H9 (cell line): ENCODE results near the gene MBTD1. TPM values are rescaled to one million over a fixed set of nuclear protein-coding genes. Genes with fewer than 3 reads are reported as not detected.

Experiments
- DNase-seq: peaks from one replicate; pipeline ENCODE4 v3.0.0-alpha.2; 2017
- H2AFZ ChIP-seq: one replicate; pipeline ENCODE4 v1.6.1; 2013; ENCODE audit warnings: mild to moderate bottlenecking, low read length, control low read depth, moderate library complexity
- H2AK5ac ChIP-seq: 2 replicates; pipeline ENCODE4 v1.6.1; 2013; ENCODE audit warnings: low read length, control low read depth, mixed read lengths; ENCODE audit not compliant: insufficient read length
- H2BK120ac ChIP-seq: one replicate; pipeline ENCODE4 v1.6.1; 2013; ENCODE audit warnings: low read depth, mild to moderate bottlenecking, low read length, control low read depth, inconsistent platforms; ENCODE audit not compliant: poor library complexity, severe bottlenecking
- H2BK12ac ChIP-seq: 2 replicates; pipeline ENCODE4 v1.6.1; 2013; ENCODE audit warnings: low read length, control low read depth, mixed read lengths, low read depth; ENCODE audit not compliant: insufficient read length
- H2BK15ac ChIP-seq: 2 replicates; pipeline ENCODE4 v1.6.1; 2013; ENCODE audit warnings: low read depth, low read length, control low read depth
- H2BK20ac ChIP-seq: one replicate; pipeline ENCODE4 v1.6.1; 2013; ENCODE audit warnings: low read depth, mild to moderate bottlenecking, low read length, control low read depth, inconsistent platforms; ENCODE audit not compliant: poor library complexity, severe bottlenecking
- H2BK5ac ChIP-seq: 2 replicates; pipeline ENCODE4 v1.6.1; 2013; ENCODE audit warnings: low read length, control low read depth, mixed read lengths; ENCODE audit not compliant: insufficient read length
- H3K14ac ChIP-seq: 2 replicates; pipeline ENCODE4 v1.6.1; 2013; ENCODE audit warnings: low read length, control low read depth; ENCODE audit not compliant: insufficient read depth
- H3K18ac ChIP-seq: 2 replicates; pipeline ENCODE4 v1.6.1; 2013; ENCODE audit warnings: low read depth, mild to moderate bottlenecking, mixed read lengths, low read length, control low read depth; ENCODE audit not compliant: insufficient read length
- H3K23ac ChIP-seq: 2 replicates; pipeline ENCODE4 v1.6.1; 2013; ENCODE audit warnings: low read length, control low read depth, mixed read lengths, low read depth; ENCODE audit not compliant: insufficient read length
- H3K23me2 ChIP-seq: 2 replicates; pipeline ENCODE4 v1.6.1; 2013; ENCODE audit warnings: low read depth, mild to moderate bottlenecking, mixed read lengths, low read length, control low read depth; ENCODE audit not compliant: insufficient read length, poor library complexity, severe bottlenecking
- H3K27ac ChIP-seq: 2 replicates; pipeline ENCODE4 v1.5.1; 2013; ENCODE audit warnings: low read length, control low read depth, mixed read lengths, low read depth; ENCODE audit not compliant: insufficient read length
- H3K27me3 ChIP-seq: 2 replicates; pipeline ENCODE4 v1.6.1; 2013; ENCODE audit warnings: low read length, control low read depth, inconsistent platforms; ENCODE audit not compliant: insufficient read depth
- H3K4ac ChIP-seq: 2 replicates; pipeline ENCODE4 v1.6.1; 2013; ENCODE audit warnings: low read depth, mild to moderate bottlenecking, control low read depth, inconsistent platforms, low read length, moderate library complexity
- H3K4me1 ChIP-seq: 2 replicates; pipeline ENCODE4 v1.6.1; 2013; ENCODE audit warnings: low read length, control low read depth, inconsistent platforms; ENCODE audit not compliant: insufficient read depth
- H3K4me2 ChIP-seq: 2 replicates; pipeline ENCODE4 v1.6.1; 2013; ENCODE audit warnings: low read length, control low read depth, mixed read lengths; ENCODE audit not compliant: insufficient read length, insufficient read depth
- H3K56ac ChIP-seq: 2 replicates; pipeline ENCODE4 v1.6.1; 2013; ENCODE audit warnings: low read depth, mild to moderate bottlenecking, mixed read lengths, low read length, control low read depth; ENCODE audit not compliant: insufficient read length
- H3K79me1 ChIP-seq: 2 replicates; pipeline ENCODE4 v1.6.1; 2013; ENCODE audit warnings: low read depth, mild to moderate bottlenecking, moderate library complexity, low read length, control low read depth, inconsistent platforms; ENCODE audit not compliant: insufficient read depth, poor library complexity, severe bottlenecking
- H3K79me2 ChIP-seq: 2 replicates; pipeline ENCODE4 v1.6.1; 2013; ENCODE audit warnings: low read length, control low read depth, inconsistent platforms; ENCODE audit not compliant: insufficient read depth
- H3K9ac ChIP-seq: 2 replicates; pipeline ENCODE4 v1.6.1; 2013; ENCODE audit warnings: low read length, control low read depth, mixed read lengths; ENCODE audit not compliant: insufficient read length; ENCODE audit errors: extremely low read depth
- H3K9me3 ChIP-seq: one replicate; pipeline ENCODE4 v1.6.1; 2013; ENCODE audit warnings: low read depth, low read length, inconsistent platforms; ENCODE audit not compliant: control insufficient read depth
- H3T11ph ChIP-seq: one replicate; pipeline ENCODE4 v1.6.1; 2013; ENCODE audit warnings: mild to moderate bottlenecking, low read length, control low read depth, inconsistent platforms
- H4K20me1 ChIP-seq: one replicate; pipeline ENCODE4 v1.6.1; 2013; ENCODE audit not compliant: control insufficient read depth, insufficient read length, insufficient read depth
- H4K5ac ChIP-seq: 2 replicates; pipeline ENCODE4 v1.6.1; 2013; ENCODE audit warnings: low read depth, mild to moderate bottlenecking, mixed read lengths, low read length, control low read depth; ENCODE audit not compliant: insufficient read length
- H4K8ac ChIP-seq: replicated peaks from 2 replicates; pipeline ENCODE4 v1.6.1; 2013; ENCODE audit warnings: low read length, control low read depth, mixed read lengths, low read depth; ENCODE audit not compliant: insufficient read length
- H4K91ac ChIP-seq: 2 replicates; pipeline ENCODE4 v1.6.1; 2013; ENCODE audit warnings: low read depth, mild to moderate bottlenecking, moderate library complexity, mixed read lengths, low read length, control low read depth; ENCODE audit not compliant: insufficient read length
- H3K27ac Mint-ChIP-seq, 3 experiments: 2 replicates in 2 of 3; 3 replicates in 1 of 3; pipeline ENCODE4 v1.8.0; 2020 to 2021; ENCODE audit warnings: mixed read lengths in 3 of 3, mild to moderate bottlenecking in 1 of 3, moderate library complexity in 1 of 3
- H3K27me3 Mint-ChIP-seq: 2 replicates; pipeline ENCODE4 v1.8.0; 2021; ENCODE audit warnings: low read depth, mild to moderate bottlenecking, moderate library complexity, mixed read lengths
- H3K36me3 Mint-ChIP-seq, 3 experiments: 2 replicates in 2 of 3; 3 replicates in 1 of 3; pipeline ENCODE4 v1.8.0; 2020 to 2021; ENCODE audit warnings: low read depth in 3 of 3, mixed read lengths in 3 of 3; ENCODE audit not compliant: insufficient read depth in 1 of 3
- H3K4me1 Mint-ChIP-seq, 2 experiments: 2 replicates each; pipeline ENCODE4 v1.8.0; 2020; ENCODE audit warnings: mixed read lengths in 2 of 2
- H3K4me3 Mint-ChIP-seq, 2 experiments: 2 replicates in 1 of 2; 3 replicates in 1 of 2; pipeline ENCODE4 v1.8.0; 2020 to 2021; ENCODE audit warnings: mild to moderate bottlenecking in 2 of 2, mixed read lengths in 2 of 2, moderate library complexity in 1 of 2
- H3K9me3 Mint-ChIP-seq, 2 experiments: 2 replicates in 1 of 2; 3 replicates in 1 of 2; pipeline ENCODE4 v1.8.0; 2020; ENCODE audit warnings: mild to moderate bottlenecking in 2 of 2, mixed read lengths in 2 of 2, moderate library complexity in 1 of 2
- WGBS: extraction: QIAGEN DNeasy Blood & Tissue Kit; methylation state at CpG from one replicate; pipeline ENCODE4 v1.1.7; 2013; ENCODE audit warnings: missing lambda C conversion rate, low lambda C conversion rate, mixed read lengths; ENCODE audit not compliant: insufficient read length; ENCODE audit errors: extremely low coverage; 5-methylcytosine and 5-hydroxymethylcytosine counted together
- total RNA-seq: library from RNA; stranded (reverse); gene quantifications from 2 replicates; pipeline ENCODE4 v1.2.1, GENCODE V29; 2021
- TF ChIP-seq, protein P1 (sequence below): fragments of 200-600 bp; sonication (generic); conservative IDR thresholded peaks from 3 replicates; pipeline ENCODE4 v1.8.0; 2021; ENCODE audit warnings: antibody characterized with exemption, mild to moderate bottlenecking

MBTD1 gene
- total RNA-seq, 1 experiment from 2014 or later: 49.6 TPM

DNA sequence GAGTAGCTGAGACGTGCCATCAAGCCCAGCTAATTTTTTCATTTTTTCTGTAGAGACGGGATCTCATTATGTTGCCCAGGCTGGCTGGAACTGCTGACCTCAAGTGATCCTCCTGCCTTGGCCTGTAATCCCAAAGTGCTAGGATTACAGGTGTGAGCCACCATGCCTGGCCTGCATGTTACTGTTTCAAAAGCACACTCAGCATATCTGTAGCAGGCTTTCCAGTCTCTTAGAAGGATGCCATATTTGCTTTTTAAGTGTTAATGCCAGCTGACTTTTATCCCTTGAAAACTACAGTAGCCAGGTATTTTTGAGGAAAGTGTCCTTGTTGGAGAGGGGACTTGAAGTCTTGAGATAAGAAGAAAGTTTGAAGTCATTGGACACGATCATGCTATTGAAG is 123.9 kb downstream of the MBTD1 start:
- Mint-ChIP-seq H3K27ac (no peak overlapping the region), H3K4me3 (no peak overlapping the region), H3K27me3 (no peaks in the 10 kb centered on the region), H3K36me3 (peaks cover 0 to 3% (median 0%) of the 10 kb centered on the region in 3 experiments; a peak in 1 of 7 replicates), H3K4me1 (peaks cover 0 to 2% of the 10 kb centered on the region in 2 experiments; a peak in 1 of 4 replicates), H3K9me3 (peaks cover 3% of the 10 kb centered on the region in 2 experiments; a peak in 4 of 5 replicates)
- Histone ChIP-seq H3T11ph (no peak overlapping the region), H3K56ac (no peak overlapping the region), H2AK5ac (no peak overlapping the region), H3K14ac (no peak overlapping the region), H2BK5ac (no peak overlapping the region), H2BK15ac (no peak overlapping the region), H3K23me2 (no peaks in the 10 kb centered on the region), H3K9ac (no peak overlapping the region), H3K4me2 (no peak overlapping the region), H2BK120ac (no peak overlapping the region), H3K9me3 (no peaks in the 10 kb centered on the region), H2AFZ (no peak overlapping the region), H4K20me1 (no peaks in the 10 kb centered on the region), H3K4ac (no peak overlapping the region), H2BK20ac (no peak overlapping the region), H3K4me1 (no peaks in the 10 kb centered on the region; the same call in 1 of the 2 replicates), H3K18ac (no peak overlapping the region), H4K5ac (no peak overlapping the region), H4K8ac (no peak overlapping the region), H2BK12ac (no peak overlapping the region), H3K23ac (no peak overlapping the region), H4K91ac (no peak overlapping the region), H3K79me1 (no peaks in the 10 kb centered on the region), H3K27ac (no peak overlapping the region), H3K79me2 (no peaks in the 10 kb centered on the region), H3K27me3 (no peaks in the 10 kb centered on the region)
- TF ChIP-seq, protein P1, sequence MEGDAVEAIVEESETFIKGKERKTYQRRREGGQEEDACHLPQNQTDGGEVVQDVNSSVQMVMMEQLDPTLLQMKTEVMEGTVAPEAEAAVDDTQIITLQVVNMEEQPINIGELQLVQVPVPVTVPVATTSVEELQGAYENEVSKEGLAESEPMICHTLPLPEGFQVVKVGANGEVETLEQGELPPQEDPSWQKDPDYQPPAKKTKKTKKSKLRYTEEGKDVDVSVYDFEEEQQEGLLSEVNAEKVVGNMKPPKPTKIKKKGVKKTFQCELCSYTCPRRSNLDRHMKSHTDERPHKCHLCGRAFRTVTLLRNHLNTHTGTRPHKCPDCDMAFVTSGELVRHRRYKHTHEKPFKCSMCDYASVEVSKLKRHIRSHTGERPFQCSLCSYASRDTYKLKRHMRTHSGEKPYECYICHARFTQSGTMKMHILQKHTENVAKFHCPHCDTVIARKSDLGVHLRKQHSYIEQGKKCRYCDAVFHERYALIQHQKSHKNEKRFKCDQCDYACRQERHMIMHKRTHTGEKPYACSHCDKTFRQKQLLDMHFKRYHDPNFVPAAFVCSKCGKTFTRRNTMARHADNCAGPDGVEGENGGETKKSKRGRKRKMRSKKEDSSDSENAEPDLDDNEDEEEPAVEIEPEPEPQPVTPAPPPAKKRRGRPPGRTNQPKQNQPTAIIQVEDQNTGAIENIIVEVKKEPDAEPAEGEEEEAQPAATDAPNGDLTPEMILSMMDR: no peak
- DNase-seq: no peak
- WGBS: no CpG with 5 or more reads among the region's 3 CpGs
